ENCODE measurements around the gene C17orf67. TPM values are rescaled to one million over a fixed set of nuclear protein-coding genes. Genes with fewer than 3 reads are reported as not detected.

Gene C17orf67
- total RNA-seq, 1 donor from 2014 or later: 2.4 TPM

- DNase-seq (ENCODE audit: low read depth, low spot score): peak; percentile 20
- H3K36me3 Mint-ChIP-seq (ENCODE audit: low read depth): peaks cover 11% of the 10 kb centered on the region
- H3K27me3 Mint-ChIP-seq (ENCODE audit: low read depth): peaks cover 21% of the 10 kb centered on the region
- TF ChIP-seq CTCF (conservative IDR thresholded peaks at IDR 0.05): peak; percentile 30
- H3K4me1 Mint-ChIP-seq: peaks cover 34% of the 10 kb centered on the region
- peak overlapping the region; percentile 90 for H3K4me3 Mint-ChIP-seq
- H3K9me3 Mint-ChIP-seq: no peaks in the 10 kb centered on the region
- no peak overlapping the region for H3K27ac Mint-ChIP-seq (ENCODE audit: unreplicated experiment)
Measured at GRCh38 chr17:56834380-56835263, 902 bp upstream of the C17orf67 start.

- no peak for TF ChIP-seq CTCF (conservative IDR thresholded peaks at IDR 0.05)
- peaks cover 21% of the 10 kb centered on the region for H3K27me3 Mint-ChIP-seq (ENCODE audit: low read depth)
- H3K9me3 Mint-ChIP-seq: no peaks in the 10 kb centered on the region
- peak; percentile 33 for DNase-seq (ENCODE audit: low read depth, low spot score)
- peaks cover 11% of the 10 kb centered on the region for H3K36me3 Mint-ChIP-seq (ENCODE audit: low read depth)
- peak overlapping the region; percentile 83 for H3K4me3 Mint-ChIP-seq
- H3K4me1 Mint-ChIP-seq: peaks cover 34% of the 10 kb centered on the region
- no peak overlapping the region for H3K27ac Mint-ChIP-seq (ENCODE audit: unreplicated experiment)
Measured at GRCh38 chr17:56833057-56833808, 487 bp downstream of the C17orf67 start.

DNA sequence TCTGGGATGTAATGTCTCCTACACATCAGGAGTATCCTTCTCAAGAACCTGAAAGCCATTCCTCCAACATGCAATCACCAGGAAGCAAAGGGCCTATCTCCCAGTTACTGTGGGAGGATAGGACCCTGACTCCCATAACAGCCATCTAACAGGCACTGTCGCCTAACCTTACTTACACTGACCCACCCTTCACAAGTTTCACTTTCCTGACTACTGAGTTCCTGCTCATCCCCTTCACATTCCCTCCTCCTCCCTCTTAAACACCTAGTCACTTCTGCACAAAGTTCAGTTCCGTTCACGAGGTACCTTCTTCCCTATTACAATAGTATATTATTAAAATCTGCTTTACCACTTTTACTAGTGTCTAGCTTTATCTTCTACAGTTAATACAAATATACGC lies 1.3 kb downstream of the C17orf67 start:
- H3K4me1 Mint-ChIP-seq: peaks cover 33% of the 10 kb centered on the region
- no peaks in the 10 kb centered on the region for H3K9me3 Mint-ChIP-seq
- no peak overlapping the region for H3K27ac Mint-ChIP-seq (ENCODE audit: unreplicated experiment)
- H3K4me3 Mint-ChIP-seq: peak overlapping the region; percentile 73
- H3K27me3 Mint-ChIP-seq (ENCODE audit: low read depth): peaks cover 21% of the 10 kb centered on the region
- DNase-seq (ENCODE audit: low read depth, low spot score): no peak
- TF ChIP-seq CTCF (conservative IDR thresholded peaks at IDR 0.05): no peak
- H3K36me3 Mint-ChIP-seq (ENCODE audit: low read depth): peaks cover 11% of the 10 kb centered on the region

DNA sequence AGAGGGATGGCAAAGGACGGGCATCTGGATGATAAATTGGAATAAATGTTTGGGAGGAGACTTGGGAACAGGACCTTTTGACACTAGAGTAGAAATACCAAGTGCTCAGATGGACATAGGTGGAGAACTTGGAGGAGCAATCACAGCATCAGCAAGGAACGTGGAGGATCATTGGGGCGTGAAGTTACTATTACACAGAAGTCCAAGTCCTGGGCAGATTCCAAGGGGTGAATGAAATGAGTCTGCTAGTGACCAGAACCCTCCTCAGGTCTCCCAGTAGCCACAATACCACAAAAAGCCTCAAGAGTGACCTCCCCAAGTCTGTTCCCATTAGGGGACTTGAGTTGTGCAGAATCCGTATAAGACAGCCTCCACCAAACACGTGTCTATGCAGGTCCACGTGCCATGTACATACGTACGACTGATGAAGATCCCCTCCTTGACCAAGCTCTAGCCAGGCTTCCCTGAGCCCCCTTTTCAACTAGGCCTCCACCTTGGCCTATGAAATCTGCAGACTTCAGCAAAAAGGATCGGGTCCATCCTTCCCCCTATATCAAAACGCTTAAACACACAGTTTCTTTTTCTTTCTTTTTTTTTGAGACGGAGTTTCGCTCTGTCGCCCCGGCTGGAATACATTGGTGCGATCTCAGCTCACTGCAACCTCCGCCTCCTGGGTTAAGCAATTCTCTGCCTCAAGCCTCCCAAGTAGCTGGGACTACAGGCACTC lies 2.2 kb downstream of the C17orf67 start:
- Mint-ChIP-seq H3K27ac (ENCODE audit: unreplicated experiment) (no peak overlapping the region), H3K4me1 (peaks cover 26% of the 10 kb centered on the region)

More for the DNA sequence above, 2.2 kb downstream of the C17orf67 start:
- DNase-seq (ENCODE audit: low read depth, low spot score): no peak
- Mint-ChIP-seq H3K9me3 (no peaks in the 10 kb centered on the region), H3K27me3 (ENCODE audit: low read depth) (peaks cover 14% of the 10 kb centered on the region), H3K36me3 (ENCODE audit: low read depth) (peaks cover 11% of the 10 kb centered on the region), H3K4me3 (peak overlapping the region; percentile 57)
- TF ChIP-seq CTCF (conservative IDR thresholded peaks at IDR 0.05): no peak

All from neural crest cell (in vitro differentiated cells).